OCI-LY1 (cell line): ENCODE data around the gene KAT7.

Experiments
- H2AFZ ChIP-seq: fragments of 200-600 bp; sonication (generic), shearing (Covaris generic); 2 replicates; pipeline ENCODE4 v1.6.0; 2014; ENCODE audit warnings: antibody characterized with exemption, mild to moderate bottlenecking, low read length
- H3F3A ChIP-seq: fragments of 200-600 bp; sonication (generic), shearing (Covaris generic); 2 replicates; pipeline ENCODE4 v1.6.0; 2014; ENCODE audit warnings: mild to moderate bottlenecking, antibody characterized with exemption, low read length, moderate library complexity; ENCODE audit not compliant: insufficient read depth
- H3K27ac ChIP-seq: fragments of 200-600 bp; sonication (generic); 2 replicates; pipeline ENCODE4 v1.5.1; 2014; ENCODE audit warnings: low read length, mixed run types, mild to moderate bottlenecking, low read depth; ENCODE audit not compliant: poor library complexity, severe bottlenecking
- H3K27me3 ChIP-seq: fragments of 200-600 bp; sonication (generic); 2 replicates; pipeline ENCODE4 v1.6.0; 2014; ENCODE audit warnings: antibody characterized with exemption, mild to moderate bottlenecking, low read length, moderate library complexity; ENCODE audit not compliant: insufficient read depth
- H3K36me3 ChIP-seq: fragments of 200-600 bp; sonication (generic); 2 replicates; pipeline ENCODE4 v1.6.1; 2014; ENCODE audit warnings: mild to moderate bottlenecking, antibody characterized with exemption, low read length, moderate library complexity, mixed read lengths; ENCODE audit not compliant: insufficient read depth
- H3K4me1 ChIP-seq: fragments of 200-600 bp; sonication (generic); 2 replicates; pipeline ENCODE4 v1.5.1; 2014; ENCODE audit warnings: mild to moderate bottlenecking, low read length, moderate library complexity; ENCODE audit not compliant: insufficient read depth, severe bottlenecking
- H3K4me2 ChIP-seq: fragments of 200-600 bp; sonication (generic), shearing (Covaris generic); 2 replicates; pipeline ENCODE4 v1.6.1; 2014; ENCODE audit warnings: low read length
- H3K4me3 ChIP-seq: fragments of 200-600 bp; sonication (generic); 2 replicates; pipeline ENCODE4 v1.5.1; 2014; ENCODE audit warnings: low read length, low read depth, mild to moderate bottlenecking, mixed read lengths; ENCODE audit not compliant: poor library complexity, severe bottlenecking
- H3K79me2 ChIP-seq: fragments of 200-600 bp; shearing (Covaris generic); 2 replicates; pipeline ENCODE4 v1.6.1; 2016; ENCODE audit warnings: mixed run types, low read length, mixed read lengths; ENCODE audit not compliant: insufficient read depth
- H3K9ac ChIP-seq: fragments of 200-600 bp; sonication (generic), shearing (Covaris generic); 2 replicates; pipeline ENCODE4 v1.6.1; 2014; ENCODE audit warnings: mild to moderate bottlenecking, low read length, mixed read lengths
- H3K9me2 ChIP-seq: fragments of 200-600 bp; sonication (generic), shearing (Covaris generic); 2 replicates; pipeline ENCODE4 v1.6.1; 2014; ENCODE audit warnings: low read depth, mild to moderate bottlenecking, low read length, mixed read lengths
- H3K9me3 ChIP-seq: fragments of 200-600 bp; shearing (Covaris generic); 2 replicates; pipeline ENCODE4 v1.6.1; 2014; ENCODE audit warnings: low read length, mixed read lengths
- H4K20me1 ChIP-seq: fragments of 200-600 bp; sonication (generic), shearing (Covaris generic); 2 replicates; pipeline ENCODE4 v1.6.0; 2016; ENCODE audit warnings: mild to moderate bottlenecking, low read length; ENCODE audit not compliant: insufficient read depth
- CTCF ChIP-seq: fragments of 200-600 bp; sonication (generic), shearing (Covaris generic); IDR thresholded peaks from 2 replicates; pipeline ENCODE4 v1.5.1; 2017; ENCODE audit warnings: mild to moderate bottlenecking, antibody characterized with exemption, low read length, moderate library complexity, mixed read lengths
- EZH2 ChIP-seq: fragments of 200-600 bp; sonication (generic), shearing (Covaris generic); IDR thresholded peaks from 2 replicates; pipeline ENCODE4 v1.8.0; 2017; ENCODE audit warnings: borderline replicate concordance, mixed run types, mild to moderate bottlenecking, antibody characterized with exemption, low read length, moderate library complexity, mixed read lengths

KAT7 gene

DNA sequence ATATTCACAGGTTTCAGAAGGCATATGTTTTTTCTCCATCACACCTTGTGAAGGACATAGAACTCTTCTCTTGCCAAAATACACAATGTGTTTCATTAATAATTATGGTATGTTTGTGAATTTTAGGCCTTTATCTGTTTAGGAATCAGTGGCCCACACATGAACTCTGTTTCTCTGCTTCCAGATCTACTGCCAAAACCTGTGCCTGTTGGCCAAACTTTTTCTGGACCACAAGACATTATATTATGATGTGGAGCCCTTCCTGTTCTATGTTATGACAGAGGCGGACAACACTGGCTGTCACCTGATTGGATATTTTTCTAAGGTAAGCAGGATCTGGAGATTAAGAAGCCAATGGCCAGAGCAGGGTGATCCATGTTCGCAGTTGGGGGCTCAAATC is 33.0 kb downstream of the KAT7 start:
- TF ChIP-seq CTCF (no peak), EZH2 (no peak)
- no peaks in the 10 kb centered on the region for H4K20me1 ChIP-seq

GRCh38 chr17:49821916-49822315 is 33.4 kb downstream of the KAT7 start:
- Histone ChIP-seq H3F3A (no peaks in the 10 kb centered on the region), H3K36me3 (peaks cover 94% of the 10 kb centered on the region), H3K9me2 (no peaks in the 10 kb centered on the region), H3K9ac (no peak overlapping the region), H3K79me2 (no peaks in the 10 kb centered on the region), H4K20me1 (no peaks in the 10 kb centered on the region), H3K27ac (no peak overlapping the region), H3K4me3 (no peak overlapping the region), H3K4me1 (no peaks in the 10 kb centered on the region), H3K9me3 (no peaks in the 10 kb centered on the region), H2AFZ (no peak overlapping the region), H3K4me2 (no peak overlapping the region), H3K27me3 (no peaks in the 10 kb centered on the region)
- TF ChIP-seq CTCF (no peak), EZH2 (no peak)

More for the DNA sequence above, 33.0 kb downstream of the KAT7 start:
- no peaks in the 10 kb centered on the region for H3K27me3 ChIP-seq
- H3K4me2 ChIP-seq, result no peak overlapping the region
- no peaks in the 10 kb centered on the region for H3K9me3 ChIP-seq
- no peaks in the 10 kb centered on the region for H3F3A ChIP-seq
- no peak overlapping the region for H3K27ac ChIP-seq
- peaks cover 94% of the 10 kb centered on the region for H3K36me3 ChIP-seq
- H3K4me3 ChIP-seq, result no peak overlapping the region
- H3K4me1 ChIP-seq, result no peaks in the 10 kb centered on the region
- H3K79me2 ChIP-seq, result no peaks in the 10 kb centered on the region
- H2AFZ ChIP-seq, result no peak overlapping the region
- H3K9ac ChIP-seq, result no peak overlapping the region
- H3K9me2 ChIP-seq, result no peaks in the 10 kb centered on the region

DNA sequence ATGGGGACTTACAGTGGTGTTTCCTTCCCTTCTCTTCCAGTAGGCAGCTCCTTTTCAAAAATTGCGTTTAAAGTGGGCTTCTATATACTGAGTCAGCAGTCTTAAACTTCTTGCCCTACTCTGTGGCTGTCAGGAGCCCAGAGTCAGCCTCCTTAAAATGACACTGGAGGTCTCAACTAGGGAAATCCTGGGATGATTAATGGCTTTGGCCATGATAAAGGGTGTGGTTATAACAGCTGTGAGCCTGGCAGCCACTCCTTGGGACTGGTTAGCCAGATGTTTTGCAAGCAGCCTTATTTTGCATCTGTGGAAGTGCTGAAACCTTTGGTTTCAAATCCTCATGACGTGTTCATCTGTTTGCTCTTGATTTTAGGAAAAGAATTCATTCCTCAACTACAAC is 34.3 kb downstream of the KAT7 start:
- no peaks in the 10 kb centered on the region for H3K27me3 ChIP-seq
- H3K9ac ChIP-seq, result no peak overlapping the region
- H3K4me1 ChIP-seq, result no peaks in the 10 kb centered on the region
- H3K4me3 ChIP-seq, result no peak overlapping the region
- H3K9me3 ChIP-seq, result no peaks in the 10 kb centered on the region
- peaks cover 94% of the 10 kb centered on the region for H3K36me3 ChIP-seq
- H3K4me2 ChIP-seq, result no peak overlapping the region
- TF ChIP-seq CTCF (no peak), EZH2 (no peak)
- H2AFZ ChIP-seq, result no peak overlapping the region
- no peak overlapping the region for H3K27ac ChIP-seq
- no peaks in the 10 kb centered on the region for H3K9me2 ChIP-seq
- H4K20me1 ChIP-seq, result no peaks in the 10 kb centered on the region
- H3K79me2 ChIP-seq, result no peaks in the 10 kb centered on the region
- no peaks in the 10 kb centered on the region for H3F3A ChIP-seq
